M059J (cell line): ENCODE measurements around the gene HNRNPR. TPM values are rescaled to one million over a fixed set of nuclear protein-coding genes. Genes with fewer than 3 reads are reported as not detected.
"Not testable (repeated sequence)": the region's sequence is repeated elsewhere in the genome, so short reads cannot be mapped to it uniquely, and the experiment has no call there.

Experiments used
- DNase-seq: peaks from one replicate; pipeline ENCODE4 v3.0.0-alpha.2; 2012; ENCODE audit warnings: low read depth
- total RNA-seq: library from RNA; depleted of rRNA; stranded (reverse); fragments of >200 nt; shearing (Covaris generic); gene quantifications from 2 replicates; pipeline ENCODE4 v1.2.3, GENCODE V29; 2014

Gene HNRNPR
- total RNA-seq, 1 experiment from 2014 or later, result 166 TPM

DNA sequence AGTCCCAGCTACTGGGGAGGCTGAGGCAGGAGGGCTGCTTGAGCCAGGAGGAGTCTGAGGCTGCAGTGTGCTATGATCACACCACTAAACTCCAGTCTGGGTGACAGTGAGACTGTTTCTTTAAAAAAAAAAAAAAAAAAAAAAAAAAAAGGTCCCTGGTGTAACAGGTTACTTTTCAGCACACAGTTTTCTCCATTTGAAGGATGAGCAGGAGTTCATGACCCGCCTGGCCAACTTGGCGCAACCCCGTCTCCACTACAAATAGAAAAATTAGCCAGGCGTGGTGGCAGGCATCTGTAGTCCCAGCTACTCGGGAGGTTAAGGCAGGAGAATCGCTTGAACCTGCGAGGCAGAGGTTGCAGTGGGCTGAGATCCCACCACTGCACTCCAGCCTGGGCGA lies 12.4 kb downstream of the HNRNPR start:
- DNase-seq, result no peak

- DNase-seq, result no peak
Measured at GRCh38 chr1:23330846-23331245, 13.2 kb downstream of the HNRNPR start.

DNA sequence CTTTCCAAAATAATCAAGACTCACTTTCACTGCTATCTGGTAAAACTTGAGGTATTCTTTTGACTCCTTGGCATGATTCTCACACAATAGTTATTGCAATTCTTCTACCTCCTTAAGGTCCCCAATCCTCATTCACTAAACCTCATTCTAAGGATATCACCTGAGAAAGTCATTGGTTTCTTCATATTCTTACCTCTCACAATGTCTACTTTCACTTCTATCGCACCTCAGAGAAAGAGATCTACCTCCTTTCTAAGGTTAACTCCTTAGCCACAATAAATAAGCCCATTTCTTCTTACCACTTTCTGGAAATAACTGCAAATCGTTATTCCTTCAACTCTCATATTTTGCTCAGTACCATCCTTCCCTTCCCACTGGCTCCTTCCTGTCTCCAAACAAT lies 18.7 kb downstream of the HNRNPR start:
- DNase-seq, result no peak

DNA sequence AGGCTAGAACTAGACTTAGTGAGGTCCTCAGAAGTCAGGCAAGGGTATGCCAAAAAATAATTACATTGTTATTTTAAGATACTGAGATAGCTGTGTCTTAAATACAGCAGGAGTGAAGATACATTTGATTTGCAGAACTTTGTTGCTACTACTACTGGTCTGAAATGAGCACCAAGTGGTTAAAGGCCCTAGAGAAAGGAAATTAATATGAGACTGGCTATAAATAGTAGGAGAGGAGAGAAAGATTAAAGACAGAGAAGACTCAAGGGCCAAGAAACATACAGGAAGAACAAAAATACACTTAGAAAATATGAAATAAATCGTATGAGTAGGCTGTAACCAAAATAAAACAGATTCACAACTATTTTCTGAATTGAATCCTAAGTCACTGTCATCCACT lies 21.3 kb downstream of the HNRNPR start:
- no peak for DNase-seq

GRCh38 chr1:23310280-23310679 lies 33.8 kb downstream of the HNRNPR start:
- DNase-seq, result not testable (repeated sequence)

DNA sequence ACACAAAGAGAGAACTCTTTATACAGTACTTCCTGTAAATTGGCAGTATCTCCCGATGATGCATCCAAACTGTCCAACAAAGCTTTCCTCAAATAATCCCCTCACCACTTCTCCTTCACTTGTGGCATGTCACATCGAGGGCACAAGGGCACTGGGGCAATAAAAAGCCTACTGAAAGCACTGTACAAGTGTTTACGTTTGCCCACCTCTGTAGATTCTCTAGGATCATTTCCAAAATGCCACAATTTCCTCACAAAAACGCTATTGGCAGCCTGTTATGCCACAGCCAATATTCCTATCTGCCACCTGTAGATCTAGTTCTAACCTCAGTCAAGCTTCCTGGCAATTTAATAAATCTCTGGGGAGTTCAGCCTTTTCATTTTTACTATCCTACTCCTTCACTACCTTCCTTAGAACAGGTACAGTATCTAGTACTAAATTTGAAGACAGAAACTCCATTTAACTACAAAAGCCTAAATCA lies 39.9 kb downstream of the HNRNPR start:
- no peak for DNase-seq

DNA sequence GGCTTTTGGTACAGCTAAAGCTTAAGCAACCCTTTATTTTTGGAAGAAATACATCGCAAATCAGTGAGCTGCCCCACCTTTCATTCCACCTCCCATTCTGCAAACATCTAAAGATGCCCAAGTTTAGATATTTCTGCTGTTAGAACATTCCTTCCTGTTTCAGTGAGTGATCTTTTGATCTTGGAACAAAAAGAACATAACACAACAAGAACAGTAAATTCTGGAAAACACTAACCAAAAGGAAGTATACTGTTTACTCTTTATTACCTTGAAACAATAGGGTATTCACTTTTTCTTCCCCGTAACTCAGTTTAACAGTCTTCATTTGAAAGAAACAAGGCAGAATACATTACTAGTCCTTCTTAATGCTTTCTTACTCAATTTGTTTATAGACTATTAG lies 40.6 kb downstream of the HNRNPR start:
- DNase-seq, result no peak

DNA sequence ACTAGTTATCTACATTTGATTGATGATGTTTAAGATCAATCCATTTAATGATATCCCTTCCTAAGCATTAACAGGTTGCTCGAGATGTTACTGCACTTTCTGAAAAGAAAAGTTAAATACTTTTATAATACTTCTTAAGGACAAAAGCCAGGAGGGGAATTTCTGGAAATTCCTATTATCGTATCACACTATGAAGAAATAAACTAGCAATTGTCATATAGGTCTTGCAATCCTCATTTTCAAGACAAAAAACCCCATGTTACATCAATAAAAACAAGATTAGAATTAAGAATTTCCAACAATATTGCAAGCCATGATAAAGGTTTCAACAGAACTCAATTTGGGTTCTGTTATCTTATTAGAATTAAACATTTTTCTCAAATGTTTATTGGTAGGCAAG lies 47.2 kb downstream of the HNRNPR start:
- DNase-seq, result no peak

DNA sequence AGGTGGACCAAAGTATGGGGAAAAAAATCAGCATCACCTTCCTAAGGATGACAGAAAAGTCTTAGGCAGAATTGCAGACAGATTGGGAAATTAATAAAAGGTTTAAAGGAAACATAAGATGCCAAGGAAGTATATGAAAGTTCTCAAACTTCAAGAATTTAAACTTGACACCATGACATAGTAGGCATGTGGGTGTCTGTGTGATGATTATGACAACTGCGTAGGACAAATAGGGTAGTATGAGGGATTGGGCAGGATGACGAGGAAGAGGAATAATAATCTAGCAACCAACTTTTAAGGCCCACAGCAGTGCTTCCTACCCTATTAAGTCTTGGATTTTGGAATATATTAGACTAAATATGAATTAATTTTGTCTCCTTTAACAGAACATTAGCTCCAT lies 52.4 kb downstream of the HNRNPR start:
- no peak for DNase-seq

- no peak for DNase-seq
Measured at GRCh38 chr1:23290836-23291565, 53.1 kb downstream of the HNRNPR start.

- DNase-seq, result no peak
Measured at GRCh38 chr1:23288671-23289070, 55.4 kb downstream of the HNRNPR start.

GRCh38 chr1:23288201-23288600 lies 55.9 kb downstream of the HNRNPR start:
- DNase-seq, result no peak

DNA sequence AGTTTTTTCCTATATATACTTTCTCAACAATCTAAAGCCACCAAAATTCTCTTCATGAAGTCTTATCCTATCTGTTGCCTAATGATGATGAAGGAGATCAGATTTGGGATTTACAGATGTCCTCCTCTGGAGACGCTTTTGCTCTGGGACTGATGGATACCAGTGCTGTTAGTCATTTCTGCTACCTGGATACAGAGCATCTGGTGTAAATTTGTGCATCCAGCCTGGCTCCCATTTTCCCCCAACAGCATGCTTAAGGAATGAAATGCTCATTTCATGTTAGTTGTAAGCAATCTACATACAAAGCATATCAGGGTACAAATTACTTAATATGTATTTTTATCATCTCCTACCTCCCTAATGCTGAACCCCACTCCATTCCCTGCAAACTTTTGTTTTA lies 57.7 kb downstream of the HNRNPR start:
- DNase-seq, result peak; percentile 20

GRCh38 chr1:23283667-23284602 lies 60.1 kb downstream of the HNRNPR start:
- DNase-seq, result peak; percentile 66

GRCh38 chr1:23282957-23283356 lies 61.1 kb downstream of the HNRNPR start:
- peak; percentile 83 for DNase-seq

- DNase-seq, result peak; percentile 15
Measured at GRCh38 chr1:23278717-23279116, 65.4 kb downstream of the HNRNPR start.

DNA sequence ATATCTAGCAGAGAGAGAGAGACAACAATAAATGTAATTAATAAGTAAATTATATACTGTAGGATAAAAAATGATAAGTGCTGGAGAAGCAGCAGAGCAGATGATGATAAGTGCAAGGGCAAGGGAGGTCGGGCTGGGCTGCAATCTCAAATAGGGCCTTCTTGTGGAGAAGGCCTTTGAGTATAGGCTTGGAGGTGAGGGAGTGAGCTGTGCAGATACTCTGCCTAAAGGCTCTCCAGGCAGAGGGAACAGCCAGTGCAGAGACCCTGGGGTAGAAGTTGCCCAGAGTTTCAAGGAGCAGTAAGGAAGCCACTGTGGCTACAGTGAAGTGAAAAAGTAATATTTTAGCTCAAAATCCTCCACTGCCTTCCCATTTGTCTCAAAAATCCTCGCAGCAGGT lies 67.6 kb downstream of the HNRNPR start:
- DNase-seq, result no peak

- no peak for DNase-seq
Measured at GRCh38 chr1:23274134-23274505, 70.0 kb downstream of the HNRNPR start.

- peak; percentile 92 for DNase-seq
Measured at GRCh38 chr1:23273450-23274133, 70.5 kb downstream of the HNRNPR start.

DNA sequence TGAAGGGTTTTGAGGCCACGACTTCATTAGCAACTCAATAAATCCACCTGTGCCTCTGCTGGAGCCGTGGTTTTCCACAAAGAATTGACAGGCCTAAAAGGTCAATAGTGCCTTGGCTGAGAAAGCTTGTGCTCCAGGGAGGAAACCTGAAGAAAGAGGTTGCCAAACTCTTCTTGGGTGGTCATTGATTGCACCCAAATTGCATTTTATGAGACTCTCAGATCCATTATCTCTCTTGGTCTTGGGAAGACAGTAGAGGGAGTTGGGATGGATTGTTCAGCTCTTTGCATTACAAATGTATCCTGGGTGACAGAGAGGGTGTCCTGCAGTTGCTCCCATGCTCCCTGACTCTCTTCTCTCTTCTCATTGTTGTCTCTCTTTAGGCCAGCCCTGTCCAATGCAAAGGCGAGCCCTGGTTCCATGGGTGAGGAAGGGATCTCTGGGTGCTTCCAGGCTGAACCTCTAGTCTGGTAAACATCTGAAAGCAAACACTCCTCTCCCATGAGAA lies 80.7 kb downstream of the HNRNPR start:
- no peak for DNase-seq

- DNase-seq, result not testable (repeated sequence)
Measured at GRCh38 chr1:23258082-23258481, 86.0 kb downstream of the HNRNPR start.

- DNase-seq, result not testable (repeated sequence)
Measured at GRCh38 chr1:23257371-23257770, 86.7 kb downstream of the HNRNPR start.
